CD4-positive, alpha-beta T cell treated with Interleukin-6 for 4 hours (primary cell): ENCODE measurements around the gene CDV3.
A peak's percentile ranks its signal among the peaks of the same experiment; 100 is the strongest.

ENCODE experiments used
- DNase-seq: peaks from one replicate; pipeline ENCODE4 v3.0.0-alpha.2; 2020; ENCODE audit warnings: mixed read lengths

CDV3 gene

DNA sequence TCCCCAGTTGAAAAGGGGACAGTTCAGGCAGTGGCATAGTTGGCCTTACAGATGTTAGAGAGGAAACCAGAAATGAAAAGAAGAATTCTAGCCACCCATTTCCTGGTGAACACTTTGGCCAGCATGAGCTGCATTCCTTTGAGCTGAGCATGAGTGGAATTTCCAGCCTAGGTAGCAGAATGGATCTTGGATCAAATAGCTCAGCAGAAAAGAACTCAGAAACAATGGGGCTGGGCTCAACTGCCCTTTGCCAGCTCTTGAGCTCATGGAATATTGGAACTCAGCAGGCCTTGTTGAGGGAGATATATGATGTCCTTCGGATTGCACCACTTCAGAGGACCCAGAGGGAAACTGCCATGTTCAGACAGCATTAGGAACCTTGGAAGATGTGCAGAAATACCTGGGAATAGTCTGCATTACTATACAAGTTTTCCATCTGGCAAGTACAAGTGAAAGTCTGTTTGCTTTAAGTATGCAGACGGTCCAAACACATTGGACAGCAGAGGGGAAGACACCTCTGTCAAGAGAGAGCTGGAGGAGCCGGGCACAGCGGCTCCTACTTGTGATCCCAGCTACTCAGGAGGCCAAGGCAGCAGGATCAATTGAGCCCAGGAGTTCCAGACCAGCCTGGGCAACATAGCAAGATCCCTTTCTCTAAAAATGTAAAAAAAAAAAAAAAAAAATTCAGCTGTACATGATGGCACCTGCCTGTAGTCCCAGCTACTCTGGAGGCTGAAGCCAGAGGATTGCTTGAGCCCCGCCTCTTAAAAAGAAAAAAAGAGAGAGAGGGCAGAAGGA lies 3.1 kb upstream of the CDV3 start:
- DNase-seq = no peak

DNA sequence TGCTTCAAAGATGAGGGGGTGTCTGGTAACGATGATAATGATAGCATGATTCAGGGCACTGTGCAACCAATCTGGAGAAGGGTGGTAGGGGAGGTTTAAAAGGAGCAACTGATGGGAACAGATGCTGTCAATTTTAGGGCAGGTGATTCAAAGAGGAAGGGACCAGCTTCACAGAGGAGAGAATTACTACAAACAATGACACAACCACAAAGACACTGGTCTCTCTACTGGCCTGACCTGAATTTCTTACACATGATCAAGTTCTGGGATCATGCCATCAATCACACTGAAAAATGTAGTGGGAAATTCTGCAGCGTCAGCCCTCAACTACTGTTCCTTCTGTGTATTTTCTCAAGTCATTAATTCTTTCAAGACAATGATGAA lies 2.6 kb upstream of the CDV3 start:
- no peak for DNase-seq

DNA sequence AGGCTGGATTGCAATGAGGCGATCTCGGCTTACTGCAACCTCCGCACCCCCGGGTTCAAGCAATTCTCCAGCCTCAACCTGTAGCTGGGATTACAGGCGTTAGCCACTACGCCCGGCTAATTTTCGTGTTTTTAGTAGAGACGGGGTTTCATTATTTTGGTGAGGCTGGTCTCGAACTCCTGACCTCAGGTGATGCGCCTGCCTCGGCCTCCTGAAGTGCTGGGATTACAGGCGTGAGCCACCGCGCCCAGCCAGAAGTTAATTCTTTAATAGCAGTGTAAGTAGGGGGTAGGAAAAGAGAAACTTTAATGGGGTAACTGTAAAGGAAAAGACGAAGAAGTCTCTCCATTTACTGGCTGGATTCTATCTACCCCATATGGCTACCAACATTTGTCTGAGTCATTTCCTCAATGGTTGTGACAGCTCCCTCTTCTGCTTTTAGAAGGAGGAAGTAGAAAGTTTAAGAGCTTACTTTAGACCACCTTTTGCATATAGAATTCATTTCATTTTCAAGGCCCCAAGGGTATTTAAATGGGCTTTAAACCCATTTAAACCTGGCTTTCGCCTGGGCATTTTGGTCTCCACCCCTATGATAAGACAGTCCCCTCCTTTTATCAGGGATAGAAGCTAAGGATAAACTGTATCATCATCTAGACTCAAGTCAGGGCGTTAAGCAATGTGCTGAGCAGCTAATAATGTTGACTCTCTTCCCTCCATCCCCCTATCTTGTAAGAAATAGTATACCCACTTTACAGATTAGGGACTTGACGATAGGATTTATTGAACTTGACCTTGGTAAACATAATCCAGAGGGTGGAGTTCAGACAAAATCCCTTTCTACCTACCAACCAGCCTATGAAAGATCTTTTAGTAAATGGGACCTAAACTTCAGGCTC lies 1.1 kb upstream of the CDV3 start:
- peak; percentile 2 for DNase-seq

DNA sequence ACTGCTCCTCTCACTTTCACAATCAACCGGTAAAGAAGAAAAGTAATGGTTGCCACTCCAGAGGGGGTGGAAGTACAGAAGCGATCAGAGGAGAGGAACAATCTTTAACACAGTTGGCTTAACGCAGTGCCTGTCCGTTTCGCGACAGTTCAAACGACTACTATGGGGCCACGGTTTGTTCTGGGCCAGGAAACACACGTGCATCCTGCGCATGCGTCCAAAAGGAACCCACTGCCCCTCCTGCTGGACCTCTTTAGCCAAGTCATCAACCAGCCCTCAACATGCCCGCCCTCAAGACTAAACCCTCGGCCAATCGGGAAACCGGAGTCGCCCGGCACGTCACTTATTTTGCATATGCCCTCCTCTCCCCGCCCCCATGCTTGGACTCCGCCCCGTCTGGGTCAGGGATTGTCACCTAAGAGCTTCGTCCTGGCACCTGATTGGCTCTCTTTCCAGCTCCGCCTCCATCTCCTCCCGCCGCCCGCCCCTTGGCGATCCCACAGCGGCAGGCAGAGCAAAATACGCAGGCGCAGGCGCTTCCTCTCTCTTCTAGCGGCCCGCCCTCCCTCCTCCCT lies 345 bp upstream of the CDV3 start:
- peak; percentile 100 for DNase-seq

DNA sequence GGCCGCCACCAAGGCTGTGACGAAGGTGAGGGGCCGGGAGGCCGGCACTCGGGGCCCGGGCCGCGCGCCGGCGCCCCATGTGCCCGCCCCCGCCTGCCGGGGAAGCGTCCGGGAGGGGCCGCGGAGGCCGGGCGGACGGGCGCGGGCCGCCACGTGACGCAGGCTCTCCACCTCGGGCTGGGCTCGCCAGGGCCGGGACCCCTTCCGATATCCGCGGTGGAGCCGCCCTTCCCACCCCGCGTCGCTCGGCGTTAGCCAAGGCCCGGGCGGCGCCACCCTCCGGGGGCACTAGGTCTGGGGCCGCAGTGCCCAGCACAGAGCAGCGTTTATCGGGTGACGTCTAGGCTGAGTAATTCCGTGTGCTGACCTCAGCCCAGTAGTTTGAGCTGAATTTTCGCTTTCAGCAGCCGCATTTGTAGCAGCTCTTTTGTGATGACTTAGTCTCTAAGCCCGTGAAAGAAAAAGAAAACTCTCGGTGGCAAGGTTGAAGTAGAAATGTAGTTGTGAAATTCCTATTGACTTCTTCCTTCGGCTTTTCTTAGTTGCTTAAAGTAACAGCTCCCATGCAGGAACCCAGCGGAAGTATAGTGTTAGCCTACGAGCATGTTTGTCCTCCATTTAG lies 885 bp downstream of the CDV3 start:
- peak; percentile 67 for DNase-seq

DNA sequence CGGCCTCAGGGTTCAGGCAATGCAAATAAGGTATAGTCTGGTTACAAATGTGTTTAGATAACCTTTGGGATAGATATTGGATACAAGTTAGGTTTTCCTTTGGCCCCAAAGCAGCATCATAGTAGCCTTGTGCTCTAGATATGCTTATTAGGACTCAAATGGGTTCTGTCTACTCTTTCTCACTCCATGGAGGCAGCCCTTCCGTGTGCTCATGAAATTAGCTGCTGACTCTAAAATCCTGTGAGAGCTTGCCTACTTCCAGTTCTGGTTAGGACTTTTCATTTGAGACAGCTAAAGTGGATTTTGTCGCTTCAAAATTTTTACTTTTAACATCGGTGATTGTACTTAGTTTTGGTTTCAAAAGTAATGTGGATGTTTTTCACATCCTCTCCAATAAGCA lies 1.6 kb downstream of the CDV3 start:
- DNase-seq = no peak

DNA sequence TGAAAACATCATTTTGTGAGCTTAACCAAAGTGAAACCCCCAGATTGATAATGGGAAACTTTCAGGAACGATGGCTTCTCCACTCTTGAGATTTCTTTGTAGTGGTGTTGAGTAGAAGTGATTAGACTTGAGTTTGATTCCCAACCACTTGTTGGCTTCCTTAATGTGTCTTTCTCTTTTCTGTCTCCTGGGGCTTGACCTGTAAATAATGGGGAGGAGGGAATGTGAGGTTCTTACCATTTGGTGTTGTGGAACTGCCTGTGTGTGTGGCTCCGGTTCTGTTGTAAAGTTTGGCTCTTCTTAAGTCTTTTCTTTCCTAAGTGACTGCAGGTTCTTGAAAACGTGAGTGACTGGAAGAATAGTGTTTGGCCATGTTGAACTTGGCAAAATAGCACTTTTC lies 2.7 kb downstream of the CDV3 start:
- no peak for DNase-seq

DNA sequence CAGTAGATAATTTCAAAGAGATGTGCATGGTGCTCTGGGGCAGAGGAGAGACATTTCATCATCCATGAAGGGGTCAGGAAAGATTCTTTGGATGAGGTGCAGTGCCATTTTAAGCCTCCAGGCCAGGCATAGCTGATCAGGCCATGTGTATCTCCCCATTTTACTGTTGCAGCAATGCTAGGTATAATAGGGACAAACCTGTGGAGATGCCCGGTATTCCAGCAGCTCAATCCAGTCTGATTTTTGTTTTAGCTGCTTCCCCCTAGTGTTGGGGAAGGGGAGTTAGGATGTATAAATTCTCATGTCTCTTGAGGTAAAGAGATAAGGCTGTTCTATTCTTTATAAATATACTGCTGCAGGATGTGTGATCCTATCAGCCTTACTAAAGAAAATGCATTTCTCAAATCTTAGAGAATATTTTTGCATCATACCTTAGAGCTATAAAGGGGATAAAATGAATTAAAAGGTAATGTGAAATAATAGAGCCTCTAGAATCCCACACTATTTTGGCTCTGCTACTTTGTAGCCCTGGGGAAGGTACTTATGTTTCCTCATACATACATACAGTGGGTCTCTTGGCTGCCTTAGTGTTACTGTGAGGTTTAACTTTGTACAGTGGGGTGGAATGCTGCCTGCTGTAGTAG lies 5.2 kb downstream of the CDV3 start:
- peak; percentile 3 for DNase-seq

DNA sequence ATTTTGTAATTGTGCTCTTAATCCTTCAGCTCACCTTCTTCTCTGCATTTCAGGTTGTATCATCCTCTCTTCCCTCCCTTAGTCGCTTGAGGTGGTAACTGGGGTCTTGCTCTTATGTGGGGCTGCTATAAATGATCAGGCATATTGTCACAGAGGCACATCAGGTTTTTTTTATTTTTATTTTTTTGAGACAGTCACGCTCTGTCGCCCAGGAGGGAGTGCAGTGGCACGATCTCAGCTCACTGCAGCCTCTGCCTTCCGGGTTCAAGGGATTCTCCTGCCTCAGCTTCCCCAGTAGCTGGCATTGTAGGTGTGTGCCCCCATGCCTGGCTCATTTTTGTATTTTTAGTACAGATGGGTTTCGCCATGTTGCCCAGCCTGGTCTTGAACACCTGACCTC lies 9.9 kb downstream of the CDV3 start:
- no peak for DNase-seq

DNA sequence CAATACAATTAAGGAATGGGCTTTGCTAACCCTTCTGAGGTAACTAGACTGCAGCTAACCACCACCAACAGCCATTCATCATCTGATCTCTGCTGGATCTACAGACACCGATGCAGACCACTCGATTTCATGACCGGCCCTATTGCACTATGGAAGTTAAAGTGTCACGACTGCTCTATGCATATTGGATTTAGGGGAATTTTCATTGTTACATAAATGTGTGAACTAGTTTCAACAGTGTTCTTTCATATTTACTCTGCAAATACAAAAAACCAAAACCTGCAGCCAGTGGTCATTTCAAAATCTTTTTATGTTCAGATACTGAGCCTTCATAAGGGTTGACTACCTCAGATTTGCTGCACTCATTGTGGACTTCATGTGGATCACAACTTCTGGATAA lies 14.5 kb downstream of the CDV3 start:
- DNase-seq = no peak

DNA sequence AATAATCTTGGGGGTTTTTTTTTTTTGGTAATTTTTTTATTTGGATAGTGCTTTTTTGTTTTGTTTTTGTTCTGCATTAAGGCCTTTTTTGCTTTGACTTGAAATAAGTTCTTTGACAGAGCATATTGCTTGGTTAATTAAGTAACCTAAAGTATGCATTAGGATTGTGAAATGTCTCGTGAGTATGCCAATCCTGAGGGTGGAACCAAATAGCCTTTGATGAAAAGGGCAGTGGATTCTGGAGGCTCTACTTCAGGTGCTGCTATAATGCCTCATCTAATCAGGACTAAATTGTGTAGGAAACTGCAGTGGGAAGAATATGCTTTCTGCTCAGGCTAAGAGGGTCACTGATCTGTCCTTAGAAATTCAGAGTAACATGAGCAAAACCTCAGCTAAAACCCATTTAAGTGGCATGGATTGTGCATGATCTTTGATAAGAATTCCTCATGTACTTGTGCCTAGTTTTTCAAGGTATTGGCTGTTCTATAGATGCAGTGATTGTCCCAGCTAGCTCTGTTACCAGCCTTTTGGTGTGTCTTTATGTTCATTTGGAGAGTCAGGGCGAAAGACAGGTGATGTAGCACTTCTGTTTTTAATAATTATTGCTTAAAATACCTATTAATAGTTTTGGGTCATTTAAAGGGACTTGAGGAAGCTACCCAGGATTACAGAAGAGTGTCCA lies 15.4 kb downstream of the CDV3 start:
- no peak for DNase-seq

DNA sequence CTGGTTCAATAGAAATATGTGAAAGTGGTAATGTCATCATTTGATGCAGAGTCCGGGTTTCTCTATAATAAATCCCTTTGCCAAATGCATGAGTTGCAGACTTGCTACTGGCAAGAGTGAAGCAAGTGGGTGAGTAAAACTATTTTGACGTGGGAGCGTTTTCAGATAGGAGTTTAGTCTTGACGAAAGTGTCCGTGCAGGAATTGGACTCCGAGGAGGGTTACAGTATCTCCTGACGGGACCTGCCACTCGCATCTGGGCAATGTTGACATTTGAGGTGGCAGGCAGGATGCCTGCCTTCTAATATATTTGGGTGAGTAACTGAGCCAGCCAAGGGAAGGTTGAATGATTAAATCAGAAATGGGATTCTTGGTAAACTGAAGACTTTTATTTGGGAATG lies 16.0 kb downstream of the CDV3 start:
- no peak for DNase-seq

DNA sequence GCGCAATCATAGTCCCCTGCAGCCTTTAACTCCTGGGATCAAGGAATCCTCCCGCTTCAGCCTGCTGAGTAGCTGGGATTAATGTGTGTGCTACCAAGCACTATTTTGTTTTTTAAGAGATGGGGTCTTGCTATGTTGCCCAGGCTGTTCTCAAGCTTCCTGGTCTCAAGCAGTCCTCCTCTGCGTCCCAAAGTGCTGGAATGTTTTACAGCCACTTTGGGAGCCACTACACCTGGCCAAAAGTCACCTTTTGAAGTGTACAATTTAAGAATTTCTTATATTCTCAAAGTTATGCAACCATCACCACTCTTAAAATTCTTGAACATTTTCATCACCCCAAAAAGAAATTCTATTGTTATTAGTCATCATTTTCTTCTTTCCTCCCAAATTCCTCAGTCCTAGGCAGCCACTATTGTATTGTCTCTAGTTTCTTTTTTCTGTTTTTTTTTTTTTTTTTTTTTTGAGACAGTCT lies 17.8 kb downstream of the CDV3 start:
- no peak for DNase-seq

DNA sequence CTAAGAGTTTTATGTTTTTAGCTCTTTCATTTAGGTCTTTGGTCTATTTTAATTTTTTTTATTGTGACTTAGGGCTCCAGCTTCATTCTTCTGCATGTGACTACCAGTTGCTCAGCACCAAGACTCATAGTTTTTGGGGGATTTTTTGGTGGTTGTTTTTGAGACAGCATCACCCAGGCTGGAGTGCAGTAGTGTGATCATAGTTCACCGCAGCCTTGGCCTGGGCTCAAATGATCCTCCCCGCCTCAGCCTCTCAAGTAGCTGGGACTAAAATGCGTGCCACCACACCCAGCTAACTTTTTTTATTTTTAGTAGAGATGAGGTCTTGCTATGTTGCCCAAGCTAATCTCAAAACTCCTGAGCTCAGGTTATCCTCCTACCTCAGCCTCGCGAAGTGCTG lies 19.4 kb downstream of the CDV3 start:
- no peak for DNase-seq

DNA sequence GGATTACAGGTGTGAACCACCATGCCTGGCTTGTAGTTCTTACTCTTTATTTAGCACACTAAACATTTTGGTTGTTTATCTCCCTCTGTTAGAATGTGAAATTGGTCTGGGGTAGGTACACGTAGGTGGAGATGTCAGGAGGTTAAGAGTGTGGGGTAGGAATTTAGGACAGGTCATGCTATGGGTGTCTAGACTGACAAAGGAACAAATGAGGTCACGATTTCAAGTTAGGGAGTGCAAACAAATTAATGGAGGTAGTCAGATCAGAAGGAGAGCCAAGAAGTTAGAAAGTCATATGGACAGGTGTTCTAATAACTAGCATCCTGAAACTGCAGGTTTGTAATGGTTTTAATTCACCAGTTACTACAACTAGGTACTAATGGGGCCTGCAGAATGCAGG lies 19.8 kb downstream of the CDV3 start:
- DNase-seq = no peak

DNA sequence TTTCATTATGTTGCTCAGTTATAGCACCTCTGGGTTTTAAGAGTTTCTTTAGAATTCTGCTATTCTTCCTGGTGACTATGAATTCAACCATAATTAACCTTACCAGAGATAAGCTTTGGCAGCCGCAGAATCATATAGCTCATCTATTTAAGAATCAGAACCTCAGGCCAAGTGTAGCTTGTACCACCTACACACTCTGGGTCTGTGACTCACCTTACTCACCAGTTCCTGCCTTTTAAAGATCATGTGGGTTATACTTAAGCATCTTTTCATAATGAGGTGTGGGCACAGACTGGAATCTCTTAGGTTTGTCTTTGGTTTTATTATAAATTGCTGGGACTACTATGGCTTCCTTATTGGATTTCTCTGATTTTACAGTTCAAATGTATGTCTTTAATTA lies 21.9 kb downstream of the CDV3 start:
- no peak for DNase-seq

DNA sequence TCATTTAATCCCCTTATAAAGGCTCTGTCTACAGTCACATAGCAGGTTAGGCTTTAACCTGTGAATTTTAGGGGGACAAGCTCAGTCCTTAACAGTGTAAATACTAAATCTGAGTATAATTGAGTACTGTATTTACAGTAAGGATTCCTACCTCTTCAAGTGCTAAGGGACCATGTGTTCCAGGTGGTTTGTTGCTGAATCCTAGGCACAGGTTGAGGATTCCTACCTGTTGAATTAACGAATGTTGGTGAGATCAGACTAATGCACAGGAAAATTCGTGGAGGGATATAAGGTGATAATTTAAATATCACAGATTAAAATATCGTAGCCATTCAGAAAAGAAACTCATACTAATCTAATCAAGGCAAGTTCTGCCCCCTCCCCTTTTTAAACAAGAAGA lies 24.9 kb downstream of the CDV3 start:
- DNase-seq = no peak

DNA sequence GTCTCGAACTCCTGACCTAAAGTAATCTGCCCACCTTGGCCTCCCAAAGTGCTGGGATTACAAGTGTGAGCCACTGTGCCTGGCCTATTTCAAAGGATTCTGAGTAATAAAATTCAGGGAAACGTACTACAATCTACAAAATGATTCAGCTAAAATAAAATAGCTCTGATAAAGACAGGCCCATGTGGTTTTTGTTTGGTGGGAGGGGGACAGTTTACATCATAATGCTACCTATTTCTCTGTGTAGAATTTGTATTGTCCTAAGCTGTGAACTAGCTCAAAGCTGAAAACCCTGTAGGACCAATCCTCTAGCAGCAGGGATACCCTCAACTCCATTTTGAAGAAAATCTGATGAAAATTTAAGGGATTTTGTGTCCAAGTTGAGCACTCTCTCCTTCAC lies 25.8 kb downstream of the CDV3 start:
- DNase-seq = no peak

DNA sequence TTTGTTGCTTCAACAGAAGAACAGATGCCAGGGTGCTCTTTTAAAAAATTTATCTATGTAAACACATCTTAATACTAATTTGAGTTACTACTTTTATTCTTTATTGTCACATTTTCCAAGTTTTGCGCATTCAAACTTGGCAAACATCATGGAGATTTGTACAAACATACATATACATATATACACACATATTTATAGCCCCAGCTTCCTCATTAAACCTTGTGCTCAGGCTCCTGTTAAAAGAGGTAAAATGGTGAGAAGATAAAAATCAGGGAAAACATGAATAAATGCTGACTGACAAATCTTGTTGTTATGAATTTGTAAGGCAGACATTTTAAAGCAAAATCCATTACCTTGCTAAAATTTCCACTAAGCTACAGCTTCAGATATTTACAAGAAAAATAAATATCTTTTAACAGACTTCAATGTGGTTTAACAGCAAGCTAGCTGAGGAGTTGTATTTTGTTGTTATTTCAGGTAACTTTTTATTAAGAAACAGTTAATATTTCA lies 27.1 kb downstream of the CDV3 start:
- DNase-seq = no peak

DNA sequence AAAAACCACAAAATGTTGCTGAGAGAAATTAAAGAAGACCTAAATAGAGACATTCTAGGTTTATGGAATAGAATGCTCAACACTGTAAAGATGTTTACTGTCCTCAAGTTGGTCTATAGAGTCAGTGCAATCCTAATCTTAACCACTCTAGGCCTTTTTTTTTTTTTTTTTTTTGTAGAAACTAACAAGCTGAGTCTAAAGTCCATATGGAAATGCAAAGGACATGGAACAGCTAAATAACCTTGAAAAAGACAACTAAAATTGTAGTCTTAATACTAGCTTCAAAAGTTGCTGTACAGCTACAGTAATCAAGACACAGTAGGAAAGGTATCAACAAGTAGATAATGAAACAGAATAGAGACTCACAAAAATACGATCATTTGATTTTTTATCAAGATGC lies 32.9 kb downstream of the CDV3 start:
- no peak for DNase-seq

DNA sequence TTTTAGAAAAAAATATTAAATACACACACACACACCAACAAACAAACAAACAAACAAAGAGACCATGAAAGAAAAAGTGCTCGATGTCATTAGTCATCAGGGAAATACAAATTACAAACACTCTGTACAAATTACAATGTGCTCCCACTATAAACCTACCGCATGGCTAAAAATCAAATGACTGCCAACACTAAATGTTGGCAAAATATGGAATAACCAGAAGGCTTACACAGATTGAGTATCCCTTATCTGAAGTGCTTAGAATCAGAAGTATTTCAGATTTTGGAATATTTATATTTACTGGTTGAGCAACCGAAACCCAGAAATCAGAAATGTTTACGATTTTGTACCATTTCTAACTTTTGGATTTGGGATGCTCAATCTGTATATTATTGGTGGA lies 33.4 kb downstream of the CDV3 start:
- no peak for DNase-seq

DNA sequence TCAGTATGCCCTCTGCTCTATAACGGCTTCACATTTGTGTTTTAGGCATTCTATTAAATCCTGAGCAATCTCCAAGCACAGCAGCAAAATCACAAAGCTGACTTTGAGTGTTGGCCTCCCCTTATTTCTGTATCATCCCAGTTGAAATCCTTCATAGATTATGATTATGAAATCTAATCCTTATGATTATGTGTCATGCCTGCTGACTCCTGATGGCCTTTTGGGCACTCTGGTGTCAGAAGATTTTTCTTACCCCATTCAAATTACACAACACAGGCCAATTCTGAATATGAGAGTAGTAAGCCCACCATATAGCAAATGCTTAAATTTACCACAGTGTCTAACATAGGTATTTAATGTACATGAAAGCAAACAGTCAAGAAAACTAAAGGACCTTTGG lies 34.3 kb downstream of the CDV3 start:
- DNase-seq = no peak
